ENCODE results near the gene HOMER2. TPM values are rescaled to one million over a fixed set of nuclear protein-coding genes. Genes with fewer than 3 reads are reported as not detected.

Gene HOMER2
- polyA plus RNA-seq, 12 donors, result 18.9 to 46.2 (median 32.1) TPM

- no peak for DNase-seq
Measured at GRCh38 chr15:82804575-82804949, 148.0 kb downstream of the HOMER2 start.

GRCh38 chr15:82803793-82804574 is 148.5 kb downstream of the HOMER2 start:
- no peak for DNase-seq

GRCh38 chr15:82802497-82802896 is 150.0 kb downstream of the HOMER2 start:
- no peak for DNase-seq

GRCh38 chr15:82799183-82799841 is 153.2 kb downstream of the HOMER2 start:
- no peak for DNase-seq

Other genes with a start within 250 kb of the HOMER2 start
- gene AP3B2, start 242.8 kb downstream of the HOMER2 start, polyA plus RNA-seq (ENCODE audit: insufficient read length in 12 of 12), result 1 to 10 TPM in 1 of 12 donors, under 1 TPM in 9, not detected in 2; 0.20 to 2.6 (median 0.36) TPM
- gene FSD2, start 146.7 kb downstream of the HOMER2 start, polyA plus RNA-seq (ENCODE audit: insufficient read length in 12 of 12), result 10 to 100 TPM in 11 of 12 donors, not detected in 1; 13.5 to 79.0 (median 54.6) TPM
- gene WHAMM, start 143.1 kb downstream of the HOMER2 start, polyA plus RNA-seq (ENCODE audit: insufficient read length in 12 of 12), result 10 to 100 TPM in 7 of 12 donors, 1 to 10 TPM in 4, not detected in 1; 6.5 to 14.5 (median 11.3) TPM
- gene RAMAC, start 33.5 kb upstream of the HOMER2 start, polyA plus RNA-seq (ENCODE audit: insufficient read length in 12 of 12), result 10 to 100 TPM in 11 of 12 donors, not detected in 1; 23.0 to 34.5 (median 31.9) TPM
- gene C15orf40, start 58.9 kb upstream of the HOMER2 start, polyA plus RNA-seq (ENCODE audit: insufficient read length in 12 of 12), result 10 to 100 TPM in 11 of 12 donors, not detected in 1; 14.6 to 23.7 (median 18.8) TPM
- 100 to 1,000 TPM in 10 of 12 donors, 10 to 100 TPM in 1, not detected in 1; 71.1 to 160 (median 134) TPM for gene BTBD1, start 114.5 kb upstream of the HOMER2 start, polyA plus RNA-seq (ENCODE audit: insufficient read length in 12 of 12)
- 10 to 100 TPM in 11 of 12 donors, not detected in 1; 22.6 to 77.5 (median 61.1) TPM for gene TM6SF1, start 154.9 kb upstream of the HOMER2 start, polyA plus RNA-seq (ENCODE audit: insufficient read length in 12 of 12)

Measured in muscle of arm (tissue), 12 donors.